HG03460 (cell line): ENCODE measurements around the gene SLC2A13.
"Not testable (repeated sequence)": the region's sequence is repeated elsewhere in the genome, so short reads cannot be mapped to it uniquely, and the experiment has no call there.

Source experiments
- ATAC-seq: cut with Tn5 transposase; IDR thresholded peaks from one replicate; pipeline ENCODE4 v1.9.1; 2021; ENCODE audit not compliant: unreplicated experiment

Gene SLC2A13

GRCh38 chr12:39878753-39879152 is 227.1 kb downstream of the SLC2A13 start:
- no peak for ATAC-seq

- ATAC-seq, result no peak
These were observed 230.2 kb downstream of the SLC2A13 start for GRCh38 chr12:39875721-39876120.

GRCh38 chr12:39874785-39875184 is 231.1 kb downstream of the SLC2A13 start:
- ATAC-seq, result no peak

GRCh38 chr12:39873065-39873464 is 232.8 kb downstream of the SLC2A13 start:
- ATAC-seq, result no peak

- no peak for ATAC-seq
These were observed 233.5 kb downstream of the SLC2A13 start for GRCh38 chr12:39872425-39872824.

GRCh38 chr12:39868328-39868725 is 237.6 kb downstream of the SLC2A13 start:
- ATAC-seq, result no peak

- no peak for ATAC-seq
These were observed 238.1 kb downstream of the SLC2A13 start for GRCh38 chr12:39867631-39868327.

- ATAC-seq, result no peak
These were observed 239.7 kb downstream of the SLC2A13 start for GRCh38 chr12:39866135-39866534.

- ATAC-seq, result no peak
These were observed 245.2 kb downstream of the SLC2A13 start for GRCh38 chr12:39860695-39861094.

GRCh38 chr12:39853003-39853402 is 252.9 kb downstream of the SLC2A13 start:
- no peak for ATAC-seq

GRCh38 chr12:39852346-39852745 is 253.5 kb downstream of the SLC2A13 start:
- no peak for ATAC-seq

GRCh38 chr12:39848218-39848617 is 257.7 kb downstream of the SLC2A13 start:
- ATAC-seq, result not testable (repeated sequence)

GRCh38 chr12:39846971-39847650 is 258.8 kb downstream of the SLC2A13 start:
- ATAC-seq, result peak; percentile 51

- ATAC-seq, result no peak
These were observed 259.6 kb downstream of the SLC2A13 start for GRCh38 chr12:39846304-39846703.

GRCh38 chr12:39840422-39840821 is 265.5 kb downstream of the SLC2A13 start:
- ATAC-seq, result no peak

- ATAC-seq, result no peak
These were observed 266.8 kb downstream of the SLC2A13 start for GRCh38 chr12:39839072-39839471.

- peak; percentile 54 for ATAC-seq
These were observed 270.1 kb downstream of the SLC2A13 start for GRCh38 chr12:39835517-39836489.

GRCh38 chr12:39831587-39832315 is 274.1 kb downstream of the SLC2A13 start:
- ATAC-seq, result no peak

- ATAC-seq, result no peak
These were observed 274.9 kb downstream of the SLC2A13 start for GRCh38 chr12:39830852-39831520.

- ATAC-seq, result no peak
These were observed 275.7 kb downstream of the SLC2A13 start for GRCh38 chr12:39830171-39830570.
